ENCODE results near the gene NRGN. TPM values are rescaled to one million over a fixed set of nuclear protein-coding genes. Genes with fewer than 3 reads are reported as not detected.

The NRGN gene
- total and polyA plus RNA-seq, 2 of the 4 experiments (the other 2 are of a cell fraction) = 0.54 to 24.8 TPM

- H3K4me1 ChIP-seq (ENCODE audit: control insufficient read depth, insufficient read depth, low read length) = peaks cover 3% of the 10 kb centered on the region
- H3K9ac ChIP-seq (ENCODE audit: low read depth, low read length) = no peak overlapping the region
- dilution Hi-C loops (cut with HindIII; ENCODE audit: low sequenced_read_pairs, unreplicated experiment) = no loop called here
- H4K5ac ChIP-seq (ENCODE audit: low read depth, low read length) = no peak overlapping the region
- H3K36me3 ChIP-seq (ENCODE audit: control insufficient read depth, insufficient read depth, low read length) = no peaks in the 10 kb centered on the region
- no peak for ATAC-seq (ENCODE audit: low read depth)
- no CpG with 5 or more reads among the region's 3 CpGs for WGBS, 2 experiments (ENCODE audit: extremely low coverage in 2 of 2, insufficient read length in 1 of 2)
- DNase-seq = peak; percentile 27
- H3K79me1 ChIP-seq (ENCODE audit: low read depth in 1 of 2, low read length in 2 of 2) = no peaks in the 10 kb centered on the region
- in situ Hi-C loops (cut with MboI; ENCODE audit: low sequenced_read_pairs) = no loop called here
- peak overlapping the region; percentile 12 for H2AFZ ChIP-seq (replicated peaks; ENCODE audit: low read length, poor library complexity)
- H3K4ac ChIP-seq (ENCODE audit: low read depth, low read length) = no peak overlapping the region
- H2AK5ac ChIP-seq (ENCODE audit: low read depth, low read length) = no peak overlapping the region
- intact Hi-C loops (cut with micrococcal nuclease) = loop anchor here (5.0 kb wide), 1 partner anchor 39 kb away; no protein-coding TSS in a partner anchor
- no peak overlapping the region for H2BK5ac ChIP-seq (ENCODE audit: low read depth, low read length, poor library complexity, severe bottlenecking)
- no peak overlapping the region for H2AK9ac ChIP-seq (replicated peaks; ENCODE audit: low read depth, low read length, poor library complexity)
- no peak overlapping the region for H2BK15ac ChIP-seq (ENCODE audit: low read depth, low read length)
- ChIA-PET CTCF (interaction anchor here (1.6 kb wide), 1 partner anchor 10 kb away, joined by 4 read pairs; no protein-coding TSS in a partner anchor), POLR2A (ENCODE audit: unreplicated experiment) (no interaction called here)
- H3K14ac ChIP-seq (replicated peaks; ENCODE audit: low read depth, low read length) = no peak overlapping the region
- H4K20me1 ChIP-seq (ENCODE audit: insufficient read depth, low read length) = no peaks in the 10 kb centered on the region
- no peak overlapping the region for H4K8ac ChIP-seq (ENCODE audit: low read depth in 2 of 2, low read length in 2 of 2)
- H2BK120ac ChIP-seq (ENCODE audit: low read depth, low read length) = no peak overlapping the region
- H4K91ac ChIP-seq (ENCODE audit: insufficient read depth, low read depth, low read length) = no peak overlapping the region
- H3K4me2 ChIP-seq (ENCODE audit: low read depth, low read length) = no peak overlapping the region
- no peaks in the 10 kb centered on the region for H3K9me1 ChIP-seq (ENCODE audit: insufficient read depth, low read length)
- H3K27me3 ChIP-seq (ENCODE audit: control insufficient read depth, insufficient read depth, low read length) = peaks cover 27% of the 10 kb centered on the region
- no peak overlapping the region for H3K56ac ChIP-seq (ENCODE audit: extremely low read depth, insufficient read depth, low read length)
- TF ChIP-seq SMC3 (IDR thresholded peaks at IDR 0.05; ENCODE audit: low read depth, low read length) (no peak), RAD21 (IDR thresholded peaks at IDR 0.05; ENCODE audit: low read length) (no peak), MAZ (IDR thresholded peaks at IDR 0.05; ENCODE audit: borderline replicate concordance, low read depth, low read length) (no peak), CHD1 (IDR thresholded peaks at IDR 0.05; ENCODE audit: low read depth, low read length) (no peak), NFE2L2 (IDR thresholded peaks at IDR 0.05; ENCODE audit: low read depth, low read length) (no peak), ELK1 (IDR thresholded peaks at IDR 0.05; ENCODE audit: borderline replicate concordance, low read depth, low read length) (no peak), FOS (IDR thresholded peaks at IDR 0.05; ENCODE audit: low read depth, low read length) (no peak)
- no peaks in the 10 kb centered on the region for H3K9me3 ChIP-seq (ENCODE audit: control insufficient read depth, insufficient read depth, low read length)
- H3K23ac ChIP-seq (ENCODE audit: low read depth, low read length) = no peak overlapping the region
- H3K4me3 ChIP-seq (ENCODE audit: insufficient read depth, low read depth, low read length) = no peak overlapping the region
- BruUV-seq (replicated peaks) = no TSS peak
- no peak overlapping the region for H2BK20ac ChIP-seq (ENCODE audit: low read depth, low read length)
- H3K27ac ChIP-seq (ENCODE audit: insufficient read depth, low read length) = no peak overlapping the region
- H3K18ac ChIP-seq (ENCODE audit: low read depth, low read length) = no peak overlapping the region
Measured at GRCh38 chr11:124716591-124716990, 23.2 kb upstream of the NRGN start.

Measured in IMR-90 (cell line).